Measurements from ENCODE around the gene RIMKLB.
"Not testable (repeated sequence)": the region's sequence is repeated elsewhere in the genome, so short reads cannot be mapped to it uniquely, and the experiment has no call there.

The RIMKLB gene

GRCh38 chr12:8771072-8771471 lies 73.3 kb downstream of the RIMKLB start:
- DNase-seq, result no peak

- DNase-seq, result no peak
These were observed 75.7 kb downstream of the RIMKLB start for GRCh38 chr12:8773461-8773860.

DNA sequence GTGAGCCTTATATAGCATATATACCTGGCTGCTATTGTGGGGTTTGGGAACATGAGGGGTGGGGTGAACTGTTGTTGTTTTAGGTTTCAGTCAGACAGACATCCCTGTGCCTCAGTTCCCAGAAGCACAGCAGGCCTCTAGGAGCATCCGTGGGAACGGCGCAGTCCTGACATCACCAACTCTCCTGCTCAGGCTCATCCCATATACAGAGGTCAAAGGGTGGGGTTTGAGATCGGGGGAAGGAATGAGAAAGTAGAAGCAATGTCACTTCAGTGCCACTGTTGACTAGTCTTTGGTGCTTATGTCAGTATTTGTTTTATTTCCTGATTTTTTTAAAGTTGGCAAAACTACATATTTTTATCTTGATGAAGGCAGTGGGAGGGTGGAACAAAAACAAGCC lies 81.5 kb downstream of the RIMKLB start:
- no peak for DNase-seq

- DNase-seq, result no peak
These were observed 82.1 kb downstream of the RIMKLB start for GRCh38 chr12:8779862-8780261.

GRCh38 chr12:8780389-8780788 lies 82.6 kb downstream of the RIMKLB start:
- DNase-seq, result peak in 3 of 58 donors; percentile 3 to 48 (median 17)

- DNase-seq, result no peak
These were observed 83.8 kb downstream of the RIMKLB start for GRCh38 chr12:8781381-8782127.

DNA sequence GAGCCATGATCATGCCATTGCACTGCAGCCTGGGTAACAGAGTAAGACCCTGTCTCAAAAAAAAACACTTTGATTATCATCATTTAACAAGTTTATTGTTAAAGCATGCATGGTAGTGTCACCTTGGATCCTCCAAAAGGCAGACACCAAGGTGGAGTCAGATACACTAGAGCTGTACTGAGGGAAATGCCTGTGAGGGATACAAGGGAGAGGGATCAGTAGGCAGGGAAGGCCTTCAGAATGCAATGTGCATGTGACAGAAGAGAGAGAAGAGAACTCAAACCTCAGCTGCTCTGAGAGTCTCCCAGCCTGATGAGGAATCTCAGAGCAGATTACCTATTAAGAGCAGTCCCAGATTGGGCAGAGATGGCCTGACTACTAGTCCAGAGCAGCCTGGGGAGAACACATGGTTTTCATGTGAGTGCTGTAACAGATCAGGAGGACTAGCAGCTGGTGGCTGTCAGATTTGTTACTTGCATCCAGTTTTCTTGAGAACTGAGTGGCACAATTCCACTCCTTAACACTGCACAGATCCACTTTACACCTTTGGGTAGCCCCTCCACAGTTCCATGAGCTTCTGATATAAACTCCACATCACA lies 86.6 kb downstream of the RIMKLB start:
- DNase-seq, result peak in 1 of 58 donors; percentile 10

GRCh38 chr12:8785499-8785898 lies 87.7 kb downstream of the RIMKLB start:
- DNase-seq, result no peak

DNA sequence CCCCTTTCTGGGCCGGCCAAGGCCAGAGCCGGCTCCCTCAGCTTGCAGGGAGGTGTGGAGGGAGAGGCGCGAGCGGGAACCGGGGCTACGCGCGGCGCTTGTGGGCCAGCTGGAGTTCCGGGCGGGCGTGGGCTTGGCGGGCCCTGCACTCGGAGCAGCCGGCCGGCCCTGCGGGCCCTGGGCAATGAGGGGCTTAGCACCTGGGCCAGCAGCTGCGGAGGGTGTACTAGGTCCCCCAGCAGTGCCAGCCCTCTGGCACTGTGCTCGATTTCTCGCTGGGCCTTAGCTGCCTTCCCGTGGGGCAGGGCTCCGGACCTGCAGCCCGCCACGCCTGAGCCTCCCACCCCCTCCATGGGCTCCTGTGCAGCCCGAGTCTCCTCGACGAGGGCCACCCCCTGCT lies 89.4 kb downstream of the RIMKLB start:
- DNase-seq, result not testable (repeated sequence)

DNA sequence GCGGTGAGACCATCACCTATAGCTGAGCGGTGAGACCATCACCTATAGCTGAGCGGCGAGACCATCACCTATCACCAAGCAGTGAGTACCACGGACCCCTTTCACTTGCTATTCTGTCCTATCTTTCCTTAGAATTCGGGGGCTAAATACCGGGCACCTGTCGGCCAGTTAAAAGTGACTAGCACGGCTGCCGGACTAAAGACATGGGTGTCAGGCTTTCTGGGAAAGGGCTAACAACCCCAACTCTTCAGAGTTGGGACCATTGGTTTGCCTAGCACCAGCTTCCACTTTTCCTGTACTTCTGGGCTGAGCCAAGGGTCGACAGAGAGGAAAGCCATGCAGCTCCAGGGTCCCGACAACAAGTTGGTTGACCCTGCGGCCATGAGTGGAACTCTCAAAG lies 90.9 kb downstream of the RIMKLB start:
- DNase-seq, result not testable (repeated sequence)

DNA sequence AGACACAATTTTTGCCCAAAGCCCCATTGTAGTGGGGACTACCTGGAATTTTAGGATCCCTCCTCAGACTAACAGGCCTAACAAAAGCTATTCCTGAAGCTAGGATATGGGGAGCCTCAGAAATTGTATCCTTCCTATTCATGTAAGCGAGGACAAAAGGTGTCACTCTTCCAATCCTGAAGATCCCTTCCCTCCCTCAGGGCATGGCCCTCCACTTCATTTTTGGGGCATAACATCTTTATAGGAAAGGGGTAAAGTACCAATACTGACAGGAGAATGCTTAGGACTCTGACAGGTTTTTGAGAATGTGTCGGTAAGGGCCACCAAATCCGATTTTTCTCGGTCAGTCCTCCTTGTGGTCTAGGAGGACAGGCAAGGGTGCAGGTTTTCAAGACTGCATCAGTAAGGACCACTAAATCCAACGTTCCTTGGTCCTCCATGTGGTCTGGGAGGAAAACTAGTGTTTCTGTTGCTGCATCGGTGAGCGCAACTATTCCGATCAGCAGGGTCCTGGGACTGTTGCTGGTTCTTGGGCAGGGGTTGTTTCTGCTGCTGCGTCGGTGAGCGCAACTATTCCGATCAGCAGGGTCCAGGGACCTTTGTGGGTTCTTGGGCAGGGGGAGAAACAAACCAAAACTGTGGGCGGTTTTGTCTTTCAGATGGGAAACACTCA lies 91.7 kb downstream of the RIMKLB start:
- DNase-seq, result not testable (repeated sequence)

- not testable (repeated sequence) for DNase-seq
These were observed 95.4 kb downstream of the RIMKLB start for GRCh38 chr12:8793226-8793625.

DNA sequence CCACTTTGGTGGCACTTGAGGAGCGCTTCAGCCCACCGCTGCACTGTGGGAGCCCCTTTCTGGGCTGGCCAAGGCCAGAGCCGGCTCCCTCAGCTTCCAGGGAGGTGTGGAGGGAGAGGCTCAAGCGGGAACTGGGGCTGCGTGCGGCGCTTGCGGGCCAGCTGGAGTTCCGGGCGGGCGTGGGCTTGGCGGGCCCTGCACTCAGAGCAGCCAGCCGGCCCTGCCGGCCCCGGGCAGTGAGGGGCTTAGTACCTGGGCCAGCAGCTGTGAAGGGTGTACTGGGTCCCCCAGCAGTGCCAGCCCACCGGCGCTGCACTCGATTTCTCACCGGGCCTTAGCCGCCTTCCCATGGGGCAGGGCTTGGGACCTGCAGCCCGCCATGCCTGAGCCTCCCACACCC lies 96.8 kb downstream of the RIMKLB start:
- DNase-seq, result not testable (repeated sequence)

- DNase-seq, result no peak
These were observed 99.2 kb downstream of the RIMKLB start for GRCh38 chr12:8796831-8797626.

- DNase-seq, result not testable (repeated sequence)
These were observed 103.4 kb downstream of the RIMKLB start for GRCh38 chr12:8801213-8801612.

GRCh38 chr12:8804833-8805232 lies 107.0 kb downstream of the RIMKLB start:
- DNase-seq, result not testable (repeated sequence)

DNA sequence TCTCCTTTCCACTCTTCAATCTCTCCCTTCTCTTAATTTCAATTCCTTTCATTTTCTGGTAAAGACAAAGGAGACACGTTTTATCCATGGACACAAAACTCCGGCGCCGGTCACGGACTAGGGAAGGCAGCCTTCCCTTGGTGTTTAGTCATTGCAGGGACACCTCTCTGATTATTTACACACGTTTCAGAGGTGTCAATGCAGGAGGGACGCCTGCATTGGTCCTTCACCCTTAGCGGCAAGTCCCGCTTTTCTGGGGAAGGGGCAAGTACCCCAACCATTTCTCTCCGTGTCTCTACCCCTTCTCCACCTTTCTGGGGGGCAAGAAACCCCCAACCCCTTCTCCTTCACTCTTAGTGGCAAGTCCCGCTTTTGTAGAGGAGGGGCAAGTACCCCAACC lies 107.7 kb downstream of the RIMKLB start:
- not testable (repeated sequence) for DNase-seq

DNA sequence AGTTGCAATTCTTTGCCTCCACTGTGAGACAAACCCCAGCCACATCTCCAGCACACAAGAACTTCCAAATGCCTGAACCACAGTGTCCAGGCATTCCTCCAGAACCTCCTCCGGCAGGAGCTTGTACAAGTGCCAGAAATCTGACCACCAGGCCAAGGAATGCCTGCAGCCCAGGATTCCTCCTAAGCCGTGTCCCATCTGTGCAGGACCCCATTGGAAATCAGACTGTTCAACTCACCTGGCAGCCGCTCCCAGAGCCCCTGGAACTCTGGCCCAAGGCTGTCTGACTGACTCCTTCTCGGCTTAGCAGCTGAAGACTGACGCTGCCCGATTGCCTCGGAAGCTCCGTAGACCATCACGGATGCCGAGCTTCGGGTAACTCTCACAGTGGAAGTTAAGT lies 109.3 kb downstream of the RIMKLB start:
- not testable (repeated sequence) for DNase-seq

- not testable (repeated sequence) for DNase-seq
These were observed 112.3 kb downstream of the RIMKLB start for GRCh38 chr12:8810112-8810511.

DNA sequence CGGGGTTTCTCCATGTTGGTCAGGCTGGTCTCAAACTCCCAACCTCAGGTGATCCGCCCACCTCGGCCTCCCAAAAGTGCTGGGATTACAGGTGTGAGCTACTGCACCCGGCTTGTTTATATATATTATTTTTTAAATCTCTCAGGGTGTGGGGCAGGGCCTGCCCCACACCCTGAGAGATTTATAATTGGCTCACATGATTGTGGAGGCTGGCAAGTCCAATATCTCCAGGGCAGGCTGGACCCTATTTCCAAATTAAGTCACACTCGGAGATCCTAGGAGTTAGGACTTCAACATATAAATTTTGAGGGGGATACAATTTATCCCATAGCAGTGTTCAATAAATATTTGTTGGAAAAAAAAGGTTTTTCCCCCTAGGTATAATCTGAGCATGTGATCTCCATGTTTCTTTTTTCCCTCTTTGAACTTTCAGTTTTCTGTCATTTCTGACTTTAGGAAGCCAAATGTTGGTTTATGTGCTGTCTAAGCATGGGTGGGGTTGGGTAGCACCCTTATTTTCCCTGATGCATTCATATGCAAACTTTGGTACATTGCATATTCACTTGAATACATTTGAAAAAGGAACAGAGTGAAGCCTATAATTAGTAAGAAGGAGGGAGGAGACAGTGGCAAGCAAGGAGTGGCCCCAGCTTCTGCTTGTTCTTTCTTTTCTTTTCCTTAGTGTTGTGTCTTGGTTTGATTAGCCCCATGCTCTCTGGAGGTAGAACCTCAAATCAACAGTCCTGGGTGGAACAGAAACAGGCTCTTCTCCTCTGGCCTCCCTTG lies 116.0 kb downstream of the RIMKLB start:
- DNase-seq, result no peak

Data from anterior cingulate cortex (tissue), 58 donors.